HT1080 (cell line): ENCODE data around the gene XYLT2. TPM values are rescaled to one million over a fixed set of nuclear protein-coding genes. Genes with fewer than 3 reads are reported as not detected.
A peak's percentile ranks its signal among the peaks of the same experiment; 100 is the strongest.
"Not testable (repeated sequence)": the region's sequence is repeated elsewhere in the genome, so short reads cannot be mapped to it uniquely, and the experiment has no call there.

ENCODE experiments used
- DNase-seq: peaks from one replicate; pipeline ENCODE4 v3.0.0-alpha.2; 2015; ENCODE audit warnings: low read depth
- polyA plus RNA-seq, 2 experiments: library from polyadenylated mRNA; depleted of rRNA; stranded (reverse); fragments of >200 nt; gene quantifications; 2 replicates each; pipeline ENCODE4 v1.2.3, GENCODE V29; 2015
- total RNA-seq: library from RNA; depleted of rRNA; stranded (reverse); fragments of >200 nt; shearing (Covaris generic); gene quantifications from 2 replicates; pipeline ENCODE4 v1.2.3, GENCODE V29; 2014; rRNA removed

The XYLT2 gene
- 50.5 and 53.4 TPM in 2 replicates for total RNA-seq
- polyA plus RNA-seq (2015; cell fraction: cytosol; rRNA removed): 26.0 and 26.2 TPM in 2 replicates
- polyA plus RNA-seq (2015; cell fraction: nucleus; rRNA removed): 76.7 and 84.5 TPM in 2 replicates

GRCh38 chr17:50345432-50346312, at the start of gene XYLT2:
Gene XYLT2 (plus strand): TSS chr17:50346126. CDS start chr17:50346141, 15 bp downstream.
- peak; percentile 57 for DNase-seq

GRCh38 chr17:50297407-50297865, 48.5 kb upstream of the XYLT2 start:
- peak; percentile 65 for DNase-seq

GRCh38 chr17:50298018-50298417, 47.9 kb upstream of the XYLT2 start:
- DNase-seq: no peak

GRCh38 chr17:50299776-50300175, 46.1 kb upstream of the XYLT2 start:
- no peak for DNase-seq

- not testable (repeated sequence) for DNase-seq
Measured at GRCh38 chr17:50300824-50301223, 45.1 kb upstream of the XYLT2 start.

GRCh38 chr17:50301891-50302584, 43.9 kb upstream of the XYLT2 start:
- no peak for DNase-seq

- no peak for DNase-seq
Measured at GRCh38 chr17:50303051-50303450, 42.9 kb upstream of the XYLT2 start.

- DNase-seq: no peak
Measured at GRCh38 chr17:50303596-50303995, 42.3 kb upstream of the XYLT2 start.

- no peak for DNase-seq
Measured at GRCh38 chr17:50304781-50305404, 41.0 kb upstream of the XYLT2 start.

- DNase-seq: no peak
Measured at GRCh38 chr17:50307654-50308053, 38.3 kb upstream of the XYLT2 start.

- no peak for DNase-seq
Measured at GRCh38 chr17:50308666-50309065, 37.3 kb upstream of the XYLT2 start.

GRCh38 chr17:50310455-50311111, 35.3 kb upstream of the XYLT2 start:
- no peak for DNase-seq

- no peak for DNase-seq
Measured at GRCh38 chr17:50311112-50311460, 34.8 kb upstream of the XYLT2 start.

GRCh38 chr17:50311483-50311882, 34.4 kb upstream of the XYLT2 start:
- no peak for DNase-seq

GRCh38 chr17:50312308-50312707, 33.6 kb upstream of the XYLT2 start:
- no peak for DNase-seq

GRCh38 chr17:50314456-50315011, 31.4 kb upstream of the XYLT2 start:
- no peak for DNase-seq

- DNase-seq: no peak
Measured at GRCh38 chr17:50316016-50316587, 29.8 kb upstream of the XYLT2 start.

- DNase-seq: not testable (repeated sequence)
Measured at GRCh38 chr17:50316660-50317059, 29.3 kb upstream of the XYLT2 start.

- DNase-seq: no peak
Measured at GRCh38 chr17:50317121-50317520, 28.8 kb upstream of the XYLT2 start.

- no peak for DNase-seq
Measured at GRCh38 chr17:50318501-50319285, 27.2 kb upstream of the XYLT2 start.
